HFFc6 (cell line): ENCODE measurements around the gene TSPAN12. TPM values are rescaled to one million over a fixed set of nuclear protein-coding genes. Genes with fewer than 3 reads are reported as not detected.
"Not testable (repeated sequence)": the region's sequence is repeated elsewhere in the genome, so short reads cannot be mapped to it uniquely, and the experiment has no call there.

Experiments used
- DNase-seq: peaks from one replicate; pipeline ENCODE4 v3.0.0-alpha.2; 2018
- H3K27ac Mint-ChIP-seq: 2 replicates; pipeline ENCODE4 v1.8.0; 2020; ENCODE audit warnings: mild to moderate bottlenecking, mixed read lengths
- H3K27me3 Mint-ChIP-seq: 2 replicates; pipeline ENCODE4 v1.8.0; 2021; ENCODE audit warnings: mild to moderate bottlenecking, moderate library complexity, mixed read lengths; ENCODE audit not compliant: insufficient read depth
- H3K36me3 Mint-ChIP-seq: 2 replicates; pipeline ENCODE4 v1.8.0; 2021; ENCODE audit warnings: low read depth, mixed read lengths
- H3K4me1 Mint-ChIP-seq: 2 replicates; pipeline ENCODE4 v1.8.0; 2020; ENCODE audit warnings: low read depth, mixed read lengths
- H3K4me3 Mint-ChIP-seq: 2 replicates; pipeline ENCODE4 v1.8.0; 2020; ENCODE audit warnings: mild to moderate bottlenecking, moderate library complexity, mixed read lengths
- H3K9me3 Mint-ChIP-seq: 2 replicates; pipeline ENCODE4 v1.8.0; 2020; ENCODE audit warnings: mild to moderate bottlenecking, mixed read lengths
- total RNA-seq, 6 experiments: library from RNA; stranded (reverse); fragmentation: NEBNext Ultra II Directional; extraction: Animal tissue kit (Norgen Biotek cat#: 25700); gene quantifications; 2 replicates in 1 of 6; 3 replicates in 5 of 6; pipeline ENCODE4 v1.2.3, GENCODE V29; 2021
- TF ChIP-seq, protein P1 (sequence below): fragments of 200-600 bp; sonication (generic); IDR thresholded peaks from 2 replicates; pipeline ENCODE4 v1.5.0; 2021; ENCODE audit warnings: antibody characterized with exemption, mild to moderate bottlenecking

The TSPAN12 gene
- total RNA-seq, 6 experiments from 2014 or later, result 0.21 to 0.51 (median 0.40) TPM

DNA sequence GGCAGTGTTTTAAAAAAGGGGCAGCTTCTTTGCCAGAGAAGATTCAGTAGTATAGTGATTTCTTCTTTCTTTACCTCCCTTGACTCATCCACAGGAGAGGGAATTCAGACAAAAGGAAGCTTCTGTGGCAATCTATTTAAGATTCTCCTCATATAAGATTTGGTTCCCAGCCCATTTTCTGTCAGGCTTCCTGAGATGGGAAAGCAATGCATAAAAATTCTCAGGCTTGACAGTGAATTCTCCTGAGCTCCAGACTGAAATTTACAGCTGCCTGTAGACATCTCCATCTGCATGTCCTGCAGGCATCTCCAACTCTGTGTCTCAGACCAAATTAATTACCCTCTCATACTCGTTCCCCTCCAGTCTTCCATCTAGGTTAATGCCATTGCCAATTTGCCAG lies 72.8 kb downstream of the TSPAN12 start:
- Mint-ChIP-seq H3K36me3 (no peaks in the 10 kb centered on the region), H3K27ac (no peak overlapping the region), H3K4me1 (no peaks in the 10 kb centered on the region), H3K4me3 (no peak overlapping the region), H3K27me3 (no peaks in the 10 kb centered on the region; the same call in 1 of the 2 replicates), H3K9me3 (no peaks in the 10 kb centered on the region)
- TF ChIP-seq, protein P1, sequence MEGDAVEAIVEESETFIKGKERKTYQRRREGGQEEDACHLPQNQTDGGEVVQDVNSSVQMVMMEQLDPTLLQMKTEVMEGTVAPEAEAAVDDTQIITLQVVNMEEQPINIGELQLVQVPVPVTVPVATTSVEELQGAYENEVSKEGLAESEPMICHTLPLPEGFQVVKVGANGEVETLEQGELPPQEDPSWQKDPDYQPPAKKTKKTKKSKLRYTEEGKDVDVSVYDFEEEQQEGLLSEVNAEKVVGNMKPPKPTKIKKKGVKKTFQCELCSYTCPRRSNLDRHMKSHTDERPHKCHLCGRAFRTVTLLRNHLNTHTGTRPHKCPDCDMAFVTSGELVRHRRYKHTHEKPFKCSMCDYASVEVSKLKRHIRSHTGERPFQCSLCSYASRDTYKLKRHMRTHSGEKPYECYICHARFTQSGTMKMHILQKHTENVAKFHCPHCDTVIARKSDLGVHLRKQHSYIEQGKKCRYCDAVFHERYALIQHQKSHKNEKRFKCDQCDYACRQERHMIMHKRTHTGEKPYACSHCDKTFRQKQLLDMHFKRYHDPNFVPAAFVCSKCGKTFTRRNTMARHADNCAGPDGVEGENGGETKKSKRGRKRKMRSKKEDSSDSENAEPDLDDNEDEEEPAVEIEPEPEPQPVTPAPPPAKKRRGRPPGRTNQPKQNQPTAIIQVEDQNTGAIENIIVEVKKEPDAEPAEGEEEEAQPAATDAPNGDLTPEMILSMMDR, result no peak
- no peak for DNase-seq

- TF ChIP-seq, protein P1, result no peak
- Mint-ChIP-seq H3K36me3 (no peaks in the 10 kb centered on the region), H3K27me3 (no peaks in the 10 kb centered on the region; the same call in 1 of the 2 replicates)
These were observed 74.2 kb downstream of the TSPAN12 start for GRCh38 chr7:120783721-120784120.

GRCh38 chr7:120783273-120783672 lies 74.7 kb downstream of the TSPAN12 start:
- H3K27me3 Mint-ChIP-seq, result no peaks in the 10 kb centered on the region; the same call in 1 of the 2 replicates
- no peaks in the 10 kb centered on the region for H3K9me3 Mint-ChIP-seq
- no peaks in the 10 kb centered on the region for H3K36me3 Mint-ChIP-seq
- no peak overlapping the region for H3K4me3 Mint-ChIP-seq
- TF ChIP-seq, protein P1, result no peak
- no peak overlapping the region for H3K27ac Mint-ChIP-seq
- no peak for DNase-seq
- H3K4me1 Mint-ChIP-seq, result no peaks in the 10 kb centered on the region

More at GRCh38 chr7:120783721-120784120, 74.2 kb downstream of the TSPAN12 start:
- DNase-seq, result no peak
- Mint-ChIP-seq H3K9me3 (no peaks in the 10 kb centered on the region), H3K27ac (no peak overlapping the region), H3K4me1 (no peaks in the 10 kb centered on the region), H3K4me3 (no peak overlapping the region)

GRCh38 chr7:120781924-120782323 lies 76.0 kb downstream of the TSPAN12 start:
- not testable (repeated sequence) for H3K36me3 Mint-ChIP-seq, H3K4me3 Mint-ChIP-seq, H3K4me1 Mint-ChIP-seq, H3K27me3 Mint-ChIP-seq, H3K9me3 Mint-ChIP-seq, H3K27ac Mint-ChIP-seq, DNase-seq

DNA sequence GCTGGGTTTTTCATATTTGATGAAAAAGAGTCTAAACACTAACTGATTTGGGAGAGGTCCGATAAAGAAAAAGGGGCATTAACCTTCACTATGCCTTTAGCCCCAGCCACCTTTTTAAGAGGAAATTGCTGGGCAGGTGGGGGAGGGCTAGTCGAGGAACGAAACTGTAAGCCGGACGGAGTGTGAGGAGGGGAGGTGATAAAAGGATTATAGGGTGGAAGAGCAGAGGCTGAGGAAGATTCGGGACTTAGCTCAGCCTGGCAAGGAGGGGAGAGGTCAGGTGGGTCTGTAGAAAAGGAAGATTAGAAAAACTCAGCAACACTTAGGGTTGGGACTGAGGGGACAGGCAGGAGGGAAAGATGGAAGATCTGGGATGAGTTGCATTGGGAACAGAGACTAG lies 77.0 kb downstream of the TSPAN12 start:
- Mint-ChIP-seq H3K27me3 (no peaks in the 10 kb centered on the region; the same call in 1 of the 2 replicates), H3K36me3 (no peaks in the 10 kb centered on the region), H3K4me1 (no peaks in the 10 kb centered on the region), H3K4me3 (no peak overlapping the region), H3K27ac (no peak overlapping the region), H3K9me3 (no peaks in the 10 kb centered on the region)
- no peak for DNase-seq
- TF ChIP-seq, protein P1, result no peak

GRCh38 chr7:120780451-120780850 lies 77.5 kb downstream of the TSPAN12 start:
- H3K27ac Mint-ChIP-seq, DNase-seq, H3K4me1 Mint-ChIP-seq, H3K36me3 Mint-ChIP-seq, H3K4me3 Mint-ChIP-seq, H3K27me3 Mint-ChIP-seq, H3K9me3 Mint-ChIP-seq: not testable (repeated sequence)

DNA sequence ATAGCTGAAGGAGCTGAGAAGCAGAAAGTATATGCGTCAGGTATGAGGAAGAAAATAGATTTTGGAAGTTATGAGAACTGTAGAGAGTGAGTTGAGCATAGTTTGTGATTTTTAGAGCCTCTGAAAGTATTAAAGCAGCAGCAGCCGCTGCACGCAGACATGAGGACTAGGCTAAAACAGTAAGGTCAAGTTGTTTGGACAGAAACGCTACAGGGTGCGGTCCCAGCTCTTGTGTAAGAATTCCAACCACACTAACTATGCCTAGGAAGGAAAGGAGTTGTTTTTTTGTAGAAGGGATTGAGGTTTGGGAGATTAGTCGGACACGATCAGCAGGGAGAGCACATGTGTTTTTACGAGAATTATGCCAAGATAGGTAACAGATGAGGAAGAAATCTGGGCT lies 78.9 kb downstream of the TSPAN12 start:
- not testable (repeated sequence) for DNase-seq, H3K4me1 Mint-ChIP-seq, H3K27me3 Mint-ChIP-seq, H3K4me3 Mint-ChIP-seq, H3K9me3 Mint-ChIP-seq, H3K27ac Mint-ChIP-seq, H3K36me3 Mint-ChIP-seq
